HG03135 (cell line): Measurements from ENCODE around the gene CRTAP.
"Not testable (repeated sequence)": the region's sequence is repeated elsewhere in the genome, so short reads cannot be mapped to it uniquely, and the experiment has no call there.

Experiments
- ATAC-seq: cut with Tn5 transposase; IDR thresholded peaks from one replicate; pipeline ENCODE4 v1.9.1; 2021; ENCODE audit warnings: mild to moderate bottlenecking, moderate library complexity; ENCODE audit not compliant: unreplicated experiment

The CRTAP gene

DNA sequence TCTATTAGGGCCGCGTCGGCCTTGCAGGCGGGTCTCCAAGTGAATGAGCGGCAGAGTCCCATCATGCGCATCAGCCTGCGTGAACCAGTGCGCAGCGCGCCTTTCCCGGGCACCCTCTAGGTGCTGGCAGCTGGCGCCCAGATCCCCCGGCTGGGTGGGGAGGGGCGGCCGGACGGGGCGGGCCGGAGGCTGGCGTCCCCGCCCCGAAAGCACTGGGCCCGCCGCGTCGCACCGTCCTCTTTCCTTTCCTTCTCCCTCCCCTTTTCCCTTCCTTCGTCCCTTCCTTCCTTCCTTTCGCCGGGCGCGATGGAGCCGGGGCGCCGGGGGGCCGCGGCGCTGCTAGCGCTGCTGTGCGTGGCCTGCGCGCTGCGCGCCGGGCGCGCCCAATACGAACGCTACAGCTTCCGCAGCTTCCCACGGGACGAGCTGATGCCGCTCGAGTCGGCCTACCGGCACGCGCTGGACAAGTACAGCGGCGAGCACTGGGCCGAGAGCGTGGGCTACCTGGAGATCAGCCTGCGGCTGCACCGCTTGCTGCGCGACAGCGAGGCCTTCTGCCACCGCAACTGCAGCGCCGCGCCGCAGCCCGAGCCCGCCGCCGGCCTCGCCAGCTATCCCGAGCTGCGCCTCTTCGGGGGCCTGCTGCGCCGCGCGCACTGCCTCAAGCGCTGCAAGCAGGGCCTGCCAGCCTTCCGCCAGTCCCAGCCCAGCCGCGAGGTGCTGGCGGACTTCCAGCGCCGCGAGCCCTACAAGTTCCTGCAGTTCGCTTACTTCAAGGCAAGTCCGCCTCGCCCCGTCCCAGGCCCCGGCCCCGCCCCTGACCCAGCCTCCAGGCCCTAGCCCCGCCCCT, at the start of gene CRTAP:
TSS of gene CRTAP (plus strand) at position 243 of the 850 bp plus-strand sequence. CDS start at position 307, 64 bp downstream.
- ATAC-seq = peak; percentile 85

DNA sequence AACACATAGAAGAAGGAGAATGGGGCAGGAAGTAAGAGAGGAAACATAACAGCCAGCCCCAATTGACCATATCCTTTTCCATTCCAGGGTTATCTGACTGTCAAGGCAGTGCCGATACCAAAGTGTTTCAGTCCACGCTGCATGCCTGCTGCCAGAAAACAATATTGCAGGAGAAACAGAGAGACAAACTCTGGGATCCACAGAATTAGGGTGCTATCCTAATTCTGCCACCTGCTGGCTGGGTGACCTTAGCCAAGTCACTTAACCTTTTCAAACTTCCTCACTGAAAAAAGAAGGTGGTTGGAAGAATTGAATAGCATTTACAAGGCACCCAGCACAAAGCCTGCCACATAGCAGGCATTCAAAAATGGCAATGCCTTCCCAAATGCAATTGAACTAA, 48.9 kb upstream of the CRTAP start:
- no peak for ATAC-seq

DNA sequence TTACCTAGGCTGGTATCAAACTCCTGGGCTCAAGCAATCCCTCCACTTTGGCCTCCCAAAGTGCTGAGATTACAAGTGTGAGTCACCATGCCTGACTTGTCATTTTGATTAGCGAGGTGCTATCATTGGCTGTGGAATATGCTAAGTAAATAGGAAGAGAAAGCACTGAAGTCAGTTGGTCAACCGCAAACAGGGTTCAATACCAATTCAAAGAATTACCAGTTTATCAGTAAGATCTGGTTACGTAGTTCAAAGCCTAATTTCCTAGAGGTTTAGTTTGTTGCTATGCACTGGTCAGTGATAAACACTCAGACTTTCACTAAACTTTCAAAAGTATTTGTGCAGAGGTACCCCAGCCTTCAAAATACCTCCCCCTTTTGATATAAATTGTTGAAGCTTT, 46.3 kb upstream of the CRTAP start:
- no peak for ATAC-seq

DNA sequence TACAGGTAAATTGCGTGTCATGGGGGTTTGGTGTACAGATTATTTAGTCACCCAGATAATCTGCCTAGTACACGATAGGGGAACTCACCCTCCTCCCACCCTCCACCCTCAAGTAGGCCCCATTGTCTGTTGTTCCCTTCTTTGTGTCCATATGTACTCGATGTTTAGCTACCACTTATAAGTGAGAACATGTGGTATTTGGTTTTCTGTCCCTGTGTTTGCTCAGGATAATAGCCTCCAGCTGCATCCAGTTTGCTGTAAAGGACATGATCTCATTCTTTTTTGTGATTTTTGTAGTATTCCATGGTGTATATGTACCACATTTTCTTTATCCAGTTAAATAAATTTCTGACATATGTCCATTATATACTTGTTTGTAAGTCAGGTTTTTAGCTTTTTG, 44.0 kb upstream of the CRTAP start:
- not testable (repeated sequence) for ATAC-seq

DNA sequence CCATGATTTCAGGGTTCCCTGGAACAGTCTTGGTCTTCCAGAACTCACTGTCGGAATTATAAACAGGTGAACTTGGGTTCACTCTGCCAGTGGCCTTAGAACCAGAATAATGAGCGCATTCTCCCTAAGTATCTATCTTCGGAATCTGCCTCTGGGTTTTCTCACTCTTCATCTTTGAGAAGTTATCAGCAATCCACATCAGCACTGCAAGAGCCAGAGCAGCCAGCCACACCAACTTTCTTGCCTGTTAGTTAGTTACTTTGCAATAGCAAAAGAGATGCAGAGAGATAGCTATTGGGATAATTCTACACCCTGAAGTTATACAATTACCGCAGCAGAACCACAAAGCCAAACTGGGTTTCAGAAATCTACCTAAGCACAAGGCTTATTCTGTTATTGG, 42.6 kb upstream of the CRTAP start:
- no peak for ATAC-seq

DNA sequence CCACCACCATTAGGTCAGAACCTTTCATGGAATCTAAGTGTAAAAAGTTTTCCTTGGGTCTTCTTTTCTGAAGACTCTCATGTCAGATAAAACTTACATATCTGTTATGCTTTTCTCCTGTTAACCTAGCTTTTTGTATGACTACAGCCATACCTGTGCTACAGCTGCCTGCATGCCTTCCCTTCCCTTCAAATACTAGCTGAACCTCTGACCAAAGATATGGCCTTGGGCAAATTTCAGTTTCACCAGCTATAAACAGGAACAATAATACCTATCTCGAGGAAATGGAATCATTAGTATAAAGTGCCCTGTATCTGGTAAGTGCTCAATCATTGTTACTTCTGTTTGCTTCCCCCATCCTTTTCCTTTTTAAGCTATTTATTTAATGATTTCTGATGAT, 41.9 kb upstream of the CRTAP start:
- ATAC-seq = no peak

DNA sequence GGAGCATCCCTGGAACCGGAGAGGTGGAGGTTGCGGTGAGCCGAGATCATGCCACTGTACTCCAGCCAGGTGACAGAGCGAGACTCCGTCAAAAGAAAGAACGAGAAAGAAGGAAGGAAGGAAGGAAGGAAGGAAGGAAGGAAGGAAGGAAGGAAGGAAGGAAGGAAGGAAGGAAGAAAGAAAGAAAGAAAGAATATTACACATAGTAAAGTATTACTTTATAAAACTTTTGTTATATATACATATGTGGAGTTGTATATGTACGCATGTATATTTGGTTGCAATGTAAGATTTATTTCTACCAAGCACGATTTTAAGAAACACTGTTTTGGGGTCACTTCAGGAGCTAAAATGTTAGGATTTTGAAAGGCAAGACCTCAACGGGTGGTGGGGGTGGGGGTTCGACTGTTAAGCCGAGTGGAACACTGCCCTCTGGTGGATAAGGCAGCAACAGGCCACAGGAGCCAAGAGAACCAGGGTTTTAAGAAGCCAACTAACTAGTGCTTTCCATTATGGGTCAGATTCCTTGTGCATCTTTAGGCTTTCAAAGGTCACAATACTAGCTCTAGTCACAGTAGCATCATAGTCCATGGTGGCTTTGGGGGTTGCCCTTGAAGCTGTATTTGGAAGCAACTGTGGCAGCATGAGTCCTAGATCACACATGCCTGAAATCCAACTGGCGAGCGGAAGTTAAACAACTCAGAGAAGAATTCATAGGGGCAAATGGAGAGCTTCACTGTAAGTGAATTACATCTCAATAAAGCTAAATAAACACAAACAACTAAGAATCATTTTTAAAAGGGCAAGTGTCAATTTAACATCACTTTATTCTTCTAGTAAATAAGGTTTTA, 39.4 kb upstream of the CRTAP start:
- no peak for ATAC-seq

DNA sequence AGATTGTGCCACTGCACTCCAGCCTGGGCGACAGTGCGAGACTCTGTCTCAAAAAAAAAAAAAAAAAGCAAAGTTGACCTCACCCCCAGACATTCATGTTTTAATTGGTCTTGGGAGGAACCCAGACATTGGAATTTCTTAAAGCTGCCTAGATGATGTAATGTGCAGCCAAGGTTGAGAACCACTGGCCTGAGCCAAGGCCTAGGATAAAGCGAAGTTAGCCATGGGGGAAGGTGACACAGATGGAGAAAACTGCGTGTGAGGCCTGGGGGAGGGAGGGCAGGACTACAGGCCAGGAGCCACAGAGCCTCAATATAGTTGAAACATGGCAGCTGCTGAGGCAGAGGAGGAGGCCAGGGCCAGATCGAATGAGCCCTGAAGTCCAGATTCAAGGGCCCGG, 37.8 kb upstream of the CRTAP start:
- no peak for ATAC-seq

DNA sequence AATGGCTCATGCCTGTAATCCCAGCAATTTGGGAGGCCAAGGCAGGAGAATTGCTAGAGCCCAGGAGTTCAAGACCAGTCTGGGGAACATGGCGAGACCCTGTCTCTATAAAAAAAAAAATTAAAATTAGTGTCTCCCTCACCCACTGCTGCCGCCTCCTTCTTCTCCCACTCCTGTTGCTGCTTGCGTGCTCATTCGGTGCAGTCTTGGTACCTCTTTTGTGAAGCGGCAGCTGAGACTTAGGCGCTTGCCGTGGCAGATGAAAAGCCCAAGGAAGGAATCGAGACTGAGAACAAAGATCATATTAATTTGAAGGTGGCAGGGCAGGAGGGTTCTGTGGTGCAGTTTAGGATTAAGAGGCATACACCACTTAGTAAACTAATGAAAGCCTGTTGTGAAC, 36.9 kb upstream of the CRTAP start:
- no peak for ATAC-seq

DNA sequence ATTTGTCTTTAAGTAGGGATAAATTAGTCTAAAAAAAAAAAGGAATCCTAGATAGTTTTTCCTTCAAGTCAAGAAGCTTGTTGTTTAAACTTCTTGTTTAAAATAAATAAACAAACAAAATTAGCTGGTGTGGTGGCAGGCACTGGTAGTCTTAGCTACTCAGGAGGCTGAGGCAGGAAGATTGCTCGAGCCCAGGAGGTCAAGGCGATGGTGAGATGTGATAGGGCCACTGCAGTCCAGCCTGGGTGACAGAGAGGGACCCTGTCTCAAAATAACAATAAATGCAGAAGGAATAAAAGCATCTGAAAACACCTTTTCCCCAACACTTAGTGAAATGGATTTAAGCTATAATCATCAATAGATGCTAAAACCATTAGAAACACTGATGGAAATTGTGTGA, 35.8 kb upstream of the CRTAP start:
- no peak for ATAC-seq

DNA sequence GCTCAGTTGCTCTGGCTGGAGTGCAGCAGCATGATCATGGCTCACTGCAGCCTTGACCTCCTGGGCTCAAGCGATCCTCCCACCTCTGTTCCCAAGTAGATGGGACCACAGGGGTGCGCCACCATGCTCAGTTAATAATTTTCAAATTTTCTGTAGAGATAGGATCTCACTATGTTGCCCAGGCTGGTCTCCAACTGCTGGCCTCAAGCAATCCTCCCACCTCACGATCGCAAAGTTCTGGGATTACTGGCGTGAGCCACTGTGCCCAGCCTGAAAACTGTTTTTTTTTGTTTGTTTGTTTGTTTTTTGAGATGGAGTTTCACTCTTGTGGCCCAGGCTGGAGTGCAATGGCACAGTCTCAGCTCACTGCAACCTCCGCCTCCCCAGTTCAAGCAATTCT, 34.0 kb upstream of the CRTAP start:
- not testable (repeated sequence) for ATAC-seq

DNA sequence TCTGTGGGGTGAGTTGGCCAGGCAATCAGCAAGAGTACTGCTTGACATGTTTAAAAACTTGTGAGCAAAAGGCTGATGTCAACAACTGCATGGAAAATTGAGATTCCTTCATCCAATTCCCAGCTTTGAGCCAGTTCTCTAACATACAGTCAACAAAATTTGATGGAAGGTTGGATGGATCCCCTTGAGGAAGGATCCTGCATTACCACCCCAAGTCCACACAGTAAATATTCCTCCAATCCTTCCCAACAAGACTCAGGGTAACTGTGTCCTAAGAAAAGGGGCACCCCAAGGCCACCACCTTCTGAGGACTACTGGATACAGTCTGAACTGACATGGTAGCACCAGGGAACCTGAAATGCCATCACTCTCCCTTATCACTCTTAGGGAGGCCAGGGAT, 32.0 kb upstream of the CRTAP start:
- ATAC-seq = no peak

DNA sequence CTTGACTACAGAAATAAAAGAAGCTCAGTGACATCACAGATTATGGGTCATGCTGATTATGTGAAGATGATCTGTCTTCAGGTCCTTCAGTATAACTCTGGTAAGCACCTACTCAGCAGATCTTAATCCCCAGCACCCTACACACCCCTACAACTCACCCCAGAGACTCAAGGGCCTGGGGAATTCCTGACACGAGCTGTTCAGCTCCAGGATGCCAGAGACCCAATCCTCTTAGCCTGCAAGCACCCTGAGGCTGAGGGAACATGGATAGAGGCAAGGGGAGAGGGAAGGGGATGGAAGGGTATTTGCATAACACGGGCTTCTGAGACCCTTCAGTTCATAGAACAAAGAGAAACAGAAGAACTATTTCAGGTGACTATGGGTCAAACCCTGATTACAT, 29.9 kb upstream of the CRTAP start:
- ATAC-seq = no peak

DNA sequence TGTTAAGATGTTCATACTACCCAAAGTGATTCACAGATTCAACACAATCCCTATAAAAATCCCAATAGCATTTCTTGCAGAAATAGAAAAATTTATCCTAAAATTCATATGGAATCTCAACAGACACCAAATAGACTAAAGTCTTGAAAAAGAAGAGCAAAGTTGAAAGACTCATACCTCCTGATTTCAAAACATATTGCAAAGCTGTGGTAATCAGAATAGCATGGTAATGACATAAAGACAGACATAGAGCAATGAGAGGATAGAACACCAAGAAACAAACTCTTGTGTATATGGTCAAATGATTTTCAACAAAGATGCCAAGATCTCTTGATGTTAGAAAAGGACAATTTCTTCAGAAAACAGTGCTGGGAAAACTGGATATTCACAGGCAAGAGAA, 25.1 kb upstream of the CRTAP start:
- no peak for ATAC-seq

DNA sequence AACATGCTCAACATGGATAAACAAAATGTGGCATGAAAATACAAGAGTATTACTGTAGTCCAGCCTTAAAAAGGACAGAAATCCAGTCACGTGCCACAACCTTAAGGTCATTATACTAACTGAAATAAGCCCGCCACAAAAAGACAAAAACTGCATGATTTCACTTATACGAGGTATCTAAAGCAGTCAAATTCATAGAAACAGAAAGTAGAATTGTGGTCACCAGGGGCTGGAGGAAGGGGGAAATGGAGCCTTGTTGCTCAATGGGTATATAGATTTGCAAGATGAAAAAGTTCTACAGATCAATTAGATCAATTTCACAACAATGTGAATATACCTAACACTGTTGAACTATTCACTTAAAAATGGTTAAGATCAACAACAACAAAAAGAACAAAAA, 24.3 kb upstream of the CRTAP start:
- peak; percentile 92 for ATAC-seq

DNA sequence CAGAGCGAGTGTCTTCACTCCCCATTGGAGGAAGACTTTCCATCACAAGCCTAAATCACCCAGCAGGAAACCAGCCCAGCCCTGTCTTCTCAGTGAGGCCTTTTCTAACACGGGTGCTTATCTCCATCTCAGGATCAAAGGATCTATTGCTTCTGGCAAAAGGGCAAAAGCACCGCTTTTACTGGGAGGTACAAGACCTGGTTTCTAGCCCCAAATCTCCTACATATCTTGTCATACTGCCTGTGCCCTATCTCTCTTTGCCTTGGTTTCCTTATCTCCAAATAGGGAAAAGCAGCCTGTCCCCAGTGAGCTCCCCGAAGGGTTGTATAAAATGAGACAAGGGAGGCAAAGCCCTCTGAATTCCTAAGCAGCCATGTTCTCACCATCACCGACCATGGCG, 22.1 kb upstream of the CRTAP start:
- no peak for ATAC-seq

DNA sequence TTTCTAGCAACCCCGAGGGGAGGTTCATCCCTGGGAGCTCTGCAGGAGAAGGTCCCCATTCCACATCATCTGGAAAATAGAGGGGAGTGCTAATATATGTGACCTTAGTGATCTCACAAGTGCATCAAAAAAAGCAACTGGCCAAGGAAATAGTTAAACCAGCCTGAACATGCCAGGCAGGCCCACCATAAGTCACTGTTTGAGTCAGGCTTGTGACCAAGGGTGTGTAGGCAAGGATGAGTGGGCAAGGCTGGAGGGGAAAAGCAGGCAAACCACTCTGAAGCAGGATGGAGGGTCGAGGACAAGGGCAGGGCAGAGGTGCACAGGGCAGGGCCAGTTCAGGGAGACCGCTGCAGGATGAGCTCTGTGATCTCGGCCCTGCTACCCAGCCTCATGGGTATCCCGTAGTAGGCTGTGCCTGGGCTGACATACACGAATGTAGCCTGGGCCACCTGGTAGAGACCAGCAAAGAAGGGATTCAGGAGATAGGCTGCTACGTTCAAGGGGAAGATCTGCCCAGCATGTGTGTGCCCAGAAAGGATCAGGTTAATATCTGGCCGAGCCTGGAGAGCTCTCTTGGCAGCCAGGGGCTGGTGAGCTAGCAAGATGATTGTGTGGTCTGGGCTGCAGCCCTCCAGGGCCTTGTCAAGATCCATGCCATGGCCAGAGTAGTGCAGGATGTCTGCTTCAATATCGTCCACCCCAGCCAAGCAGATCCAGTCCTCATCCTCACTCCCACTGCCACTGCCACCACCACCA, 21.1 kb upstream of the CRTAP start:
- ATAC-seq = no peak

DNA sequence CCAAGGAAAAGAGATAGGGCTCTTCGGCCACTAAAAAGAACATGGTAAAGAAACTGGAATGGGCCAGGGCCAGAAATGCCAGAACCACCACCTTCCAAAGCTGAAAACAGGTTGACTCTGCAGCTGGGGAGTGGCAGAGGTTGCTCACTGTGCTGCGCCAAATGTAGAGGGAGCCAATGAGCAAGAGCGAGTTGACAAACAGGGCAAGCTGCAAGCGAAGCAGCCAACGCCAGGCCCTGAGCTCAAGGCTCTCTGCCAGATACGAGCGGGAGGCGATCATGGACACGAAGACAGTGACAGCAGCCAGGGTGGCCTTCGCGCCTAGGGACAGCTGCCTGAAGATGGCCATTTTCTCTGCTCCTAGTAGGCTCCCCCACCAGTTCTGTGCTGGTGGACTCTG, 20.0 kb upstream of the CRTAP start:
- ATAC-seq = no peak

DNA sequence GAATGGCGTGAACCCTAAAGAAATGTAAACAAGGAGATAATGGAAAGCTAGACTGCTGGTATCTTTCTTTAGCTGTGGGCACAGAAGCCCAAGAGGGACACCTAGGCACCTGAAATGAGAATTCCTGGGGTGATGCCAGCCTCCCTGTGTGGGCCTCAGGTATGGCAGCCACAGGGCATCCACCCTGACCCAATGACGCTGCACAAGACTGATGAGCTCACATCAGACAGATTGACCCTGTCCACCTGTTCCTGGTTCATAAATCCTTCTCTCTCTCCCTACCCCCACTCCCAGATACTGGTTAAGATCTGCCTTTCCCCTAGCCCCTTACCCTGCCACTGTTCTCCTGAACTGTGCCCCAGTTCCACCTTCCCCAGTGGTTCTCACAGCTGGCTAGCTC, 18.4 kb upstream of the CRTAP start:
- no peak for ATAC-seq

DNA sequence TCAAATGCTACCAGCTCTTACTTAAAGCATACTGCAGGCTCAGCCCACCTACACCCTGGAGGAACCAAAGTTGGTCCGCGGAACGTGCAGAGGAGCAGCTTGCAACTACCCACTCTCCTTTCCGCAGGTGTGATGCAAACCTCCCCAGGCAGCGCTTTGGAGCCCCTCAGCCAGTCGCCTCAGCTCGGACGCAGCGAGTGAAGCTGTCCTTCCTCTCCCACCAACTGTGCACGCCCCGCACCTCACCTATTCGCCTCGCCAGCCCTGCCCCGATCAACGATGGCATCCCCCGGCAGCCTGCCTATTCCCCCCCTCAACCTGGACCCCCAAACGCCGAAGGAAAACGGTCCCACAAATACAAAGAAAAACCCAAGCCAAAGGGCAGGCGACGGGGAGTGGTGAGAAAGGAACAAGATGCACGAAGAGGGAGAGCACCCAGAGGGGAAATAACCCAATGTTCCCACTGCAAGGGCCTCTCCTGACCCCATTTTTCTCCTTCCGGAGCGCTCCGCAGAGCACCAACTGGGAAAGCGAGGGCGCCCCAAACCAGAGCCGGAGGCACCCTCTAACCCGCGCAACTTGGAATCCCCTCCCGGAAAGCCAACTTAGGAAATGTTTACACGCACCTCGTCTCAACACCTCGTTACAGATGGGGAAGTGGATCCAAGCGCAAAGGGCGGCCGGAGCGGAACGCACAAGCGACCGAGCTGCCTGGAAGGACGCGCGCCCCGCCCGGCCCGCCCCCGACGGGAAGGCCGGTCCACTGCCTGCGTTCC, 17.5 kb upstream of the CRTAP start:
- ATAC-seq = peak; percentile 49
